ENCODE measurements around the gene CORO1A. TPM values are rescaled to one million over a fixed set of nuclear protein-coding genes. Genes with fewer than 3 reads are reported as not detected.
"Not testable (repeated sequence)": the region's sequence is repeated elsewhere in the genome, so short reads cannot be mapped to it uniquely, and the experiment has no call there.

CORO1A gene
- total RNA-seq (2014; rRNA removed; shearing (Covaris generic)), result 12.0 and 16.0 TPM in 2 replicates

DNA sequence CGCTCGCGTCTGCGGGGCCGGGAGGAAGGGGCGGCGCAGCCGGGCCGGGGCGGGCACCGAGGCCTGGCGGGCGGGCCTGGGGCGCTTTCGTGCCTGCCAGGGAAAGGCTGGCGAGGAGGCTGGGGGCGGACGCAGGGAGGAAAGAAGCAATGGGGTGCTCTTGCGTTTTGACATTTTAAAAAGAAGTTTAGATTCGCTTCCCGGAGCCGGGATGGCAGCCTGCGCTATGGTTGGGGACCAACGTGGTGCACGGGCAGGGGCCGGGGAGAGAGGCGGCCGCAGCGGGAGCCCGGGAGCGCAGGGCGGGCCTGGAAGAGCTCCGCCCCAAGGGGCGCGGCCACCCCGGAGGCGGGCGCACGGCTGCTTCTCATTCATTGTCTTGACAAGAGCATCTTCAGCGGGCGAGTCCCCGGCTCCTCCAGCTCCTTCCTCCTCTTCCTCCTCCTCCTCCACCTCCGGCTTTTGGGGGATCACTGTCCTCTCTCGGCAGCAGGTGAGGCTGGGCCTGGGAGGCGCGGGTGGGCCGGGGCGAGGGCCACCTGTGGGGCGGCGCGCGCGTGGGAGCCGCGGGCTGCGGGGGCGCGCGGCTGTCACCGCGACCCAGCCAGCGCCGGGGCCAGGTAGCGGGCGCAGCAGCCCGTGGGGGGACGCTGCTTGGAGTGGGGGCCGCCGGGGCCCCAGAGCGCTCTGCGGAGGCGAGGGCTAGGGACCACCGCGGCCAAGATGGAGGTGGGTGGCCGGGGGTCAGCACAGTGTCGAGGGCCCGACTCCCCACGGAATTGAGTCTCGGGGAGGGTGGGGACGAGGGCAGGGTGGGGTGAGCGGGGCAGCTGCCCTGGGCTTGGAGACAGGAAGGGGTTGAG is at the start of gene CORO1A:
TSS of gene CORO1A (plus strand) at position 370 of the 863 bp plus-strand sequence. CDS start 1,608 bp downstream, outside the sequence.
- peak; percentile 70 for DNase-seq (ENCODE audit: low spot score)

DNA sequence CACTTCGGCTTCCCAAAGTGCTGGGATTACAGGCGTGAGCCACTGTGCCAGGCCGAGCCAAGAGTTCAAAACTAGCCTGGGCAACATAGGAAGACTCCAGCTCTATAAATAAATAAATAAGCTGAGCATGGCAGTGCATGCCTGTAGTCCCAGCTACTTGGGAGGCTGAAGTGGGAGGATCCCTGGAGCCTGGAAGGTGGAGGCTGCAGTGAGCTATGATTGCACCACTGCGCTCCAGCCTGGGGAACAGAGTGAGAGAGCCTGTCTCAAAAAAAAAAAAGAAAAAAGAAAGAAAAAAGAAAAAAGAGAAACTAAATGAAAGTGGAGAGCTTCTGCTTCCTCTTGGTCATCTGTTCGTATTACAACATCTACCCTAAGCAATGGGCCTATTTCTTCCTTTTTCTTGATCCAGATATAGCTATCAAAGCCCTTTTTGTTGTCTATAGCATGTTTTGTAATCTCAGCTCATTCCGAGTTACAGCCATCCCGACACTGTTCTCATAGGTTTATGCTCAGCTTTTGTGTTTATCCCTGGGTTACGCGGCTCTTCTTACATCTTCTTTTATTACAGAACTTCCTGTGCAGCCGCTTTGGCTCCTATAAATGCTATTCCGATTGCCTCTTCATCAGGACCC is 46.3 kb upstream of the CORO1A start:
- DNase-seq (ENCODE audit: low spot score), result no peak

DNA sequence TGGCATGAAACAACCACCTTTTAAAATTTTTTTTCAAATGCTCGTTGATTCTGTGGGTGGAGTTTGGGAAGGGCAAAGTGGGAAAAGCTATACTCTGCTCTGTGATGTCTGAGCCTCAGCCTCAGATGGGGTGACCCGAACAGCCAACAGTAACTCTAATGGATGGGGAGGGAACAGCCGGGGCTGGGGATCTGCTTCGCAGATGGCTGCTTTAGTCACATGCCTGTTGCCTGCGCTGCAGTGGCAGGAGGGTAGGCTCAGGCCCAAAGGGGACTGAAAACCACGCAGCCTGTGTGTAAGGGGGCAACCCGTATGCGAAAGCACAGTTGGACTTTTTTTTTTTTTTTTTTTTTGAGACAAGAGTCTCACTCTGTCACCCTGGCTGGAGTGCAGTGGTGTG is 45.5 kb upstream of the CORO1A start:
- no peak for DNase-seq (ENCODE audit: low spot score)

DNA sequence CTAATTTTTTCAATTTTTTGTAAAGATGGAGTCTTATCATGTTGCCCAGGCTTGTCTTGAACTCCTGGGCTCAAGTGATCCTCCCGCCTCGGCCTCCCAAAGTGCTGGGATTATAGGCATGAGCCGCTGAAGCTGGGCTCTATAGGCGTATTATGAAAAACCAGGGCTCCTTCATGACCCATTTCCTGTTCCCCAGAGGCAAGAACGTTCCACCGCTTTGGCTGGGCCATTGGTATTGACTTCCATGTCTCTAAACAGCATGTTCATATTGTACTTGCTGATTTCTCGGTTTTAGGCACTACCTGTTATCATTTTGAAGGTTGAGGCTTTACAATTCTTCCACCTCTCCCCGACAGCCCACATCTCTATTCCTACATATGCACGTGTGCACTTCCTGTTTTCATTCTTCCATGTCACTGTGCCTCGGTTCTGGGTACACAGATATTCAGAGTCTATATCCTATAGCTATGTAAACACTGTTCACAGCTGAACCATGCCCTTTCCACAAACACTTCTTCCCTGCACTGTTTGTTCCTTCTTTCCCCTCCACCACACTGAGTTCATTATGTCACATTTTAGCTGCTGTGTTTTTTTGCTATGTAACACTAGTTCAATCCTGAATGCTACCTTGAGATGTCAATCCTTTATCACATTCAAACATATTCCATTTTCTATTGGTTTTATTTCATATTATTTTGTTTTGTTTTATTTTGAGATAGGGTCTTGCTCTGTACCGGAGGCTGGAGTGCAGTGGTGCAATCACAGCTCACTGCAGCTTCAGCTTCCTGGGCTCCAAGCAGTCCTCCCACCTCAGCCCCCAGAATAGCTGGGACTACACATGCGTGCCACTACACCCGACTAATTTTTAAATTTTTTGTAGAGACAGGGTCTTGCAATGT is 43.6 kb upstream of the CORO1A start:
- DNase-seq (ENCODE audit: low spot score), result no peak

DNA sequence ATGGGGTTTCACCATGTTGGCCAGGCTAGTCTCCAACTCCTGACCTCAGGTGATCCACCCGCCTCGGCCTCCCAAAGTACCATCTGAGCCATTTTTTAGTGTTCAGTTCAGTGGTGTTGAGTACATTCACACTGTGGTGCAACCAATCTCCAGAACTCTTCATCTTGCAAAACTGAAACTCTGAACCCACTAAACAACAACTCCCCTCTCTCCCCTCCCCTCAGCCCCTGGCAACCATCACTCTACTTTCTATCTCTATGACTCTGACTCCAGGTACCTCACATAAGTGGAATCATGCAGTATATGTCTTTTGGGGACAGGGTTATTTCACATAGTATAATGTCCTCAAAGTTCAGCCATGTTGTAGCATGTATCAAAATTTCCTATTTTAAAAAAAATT is 41.7 kb upstream of the CORO1A start:
- no peak for DNase-seq (ENCODE audit: low spot score)

DNA sequence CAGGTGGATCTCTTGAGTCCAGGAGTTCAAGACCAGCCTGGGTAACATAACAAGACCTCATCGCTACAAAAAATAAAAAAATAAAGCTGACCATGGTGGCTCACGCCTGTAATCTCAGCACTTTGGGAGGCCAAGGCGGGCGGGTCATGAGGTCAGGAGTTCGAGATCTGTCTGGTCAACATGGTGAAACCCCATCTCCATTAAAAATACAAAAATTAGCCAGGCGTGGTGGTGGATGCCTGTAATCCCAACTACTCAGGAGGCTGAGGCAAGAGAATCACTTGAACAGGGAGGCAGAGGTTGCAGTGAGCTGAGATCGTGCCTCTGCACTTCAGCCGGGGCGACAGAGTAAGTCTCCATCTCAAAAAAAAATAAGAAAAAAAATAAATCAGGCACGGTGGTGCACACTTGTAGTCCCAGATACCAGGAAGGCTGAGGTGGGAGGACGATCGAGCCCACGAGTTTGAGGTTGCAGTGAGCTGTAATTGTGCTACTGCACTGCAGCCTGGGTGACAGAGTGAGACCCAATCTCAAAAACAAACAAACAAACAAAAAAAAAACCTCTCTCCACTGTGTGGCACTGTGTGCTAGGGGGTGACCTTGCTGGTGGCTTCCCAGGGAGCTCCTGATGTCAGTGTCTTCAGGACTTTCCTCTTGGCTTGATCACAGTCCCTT is 40.6 kb upstream of the CORO1A start:
- DNase-seq (ENCODE audit: low spot score), result no peak

DNA sequence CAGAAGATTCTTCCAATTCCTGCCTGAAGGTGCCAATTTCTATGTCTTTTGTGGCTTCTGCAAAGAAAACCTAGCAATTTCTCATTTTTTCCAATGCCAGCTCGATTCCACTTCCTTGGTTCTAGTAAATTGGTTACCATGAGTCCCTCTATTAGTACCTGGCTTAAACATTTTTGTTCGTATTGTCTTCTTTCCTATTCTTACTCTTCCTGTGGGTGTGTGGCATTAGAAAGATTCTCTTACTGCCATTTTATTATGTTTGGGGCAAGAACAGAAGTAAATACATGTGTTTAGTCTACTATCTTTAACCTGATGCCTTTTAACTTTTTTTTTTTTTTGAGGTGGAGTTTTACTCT is 40.1 kb upstream of the CORO1A start:
- DNase-seq (ENCODE audit: low spot score), result no peak

DNA sequence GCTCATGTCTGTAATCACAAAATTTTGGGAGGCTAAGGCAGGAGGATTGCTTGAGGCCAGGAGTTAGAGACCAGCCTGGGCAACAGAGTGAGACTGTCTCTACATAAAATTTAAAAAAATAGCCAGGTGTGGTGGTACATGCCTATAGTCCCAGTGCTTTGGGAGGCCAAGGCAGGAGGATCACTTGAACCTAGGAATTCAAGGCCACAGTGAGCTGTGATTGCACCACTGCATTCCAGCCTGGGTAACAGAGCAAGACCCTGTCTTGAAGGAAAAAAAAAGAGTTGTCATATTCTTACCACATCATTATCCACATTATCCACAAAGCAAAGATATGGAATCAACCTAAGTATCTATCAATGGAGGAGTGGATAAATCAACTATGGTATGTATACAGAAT is 39.4 kb upstream of the CORO1A start:
- DNase-seq (ENCODE audit: low spot score), result no peak

DNA sequence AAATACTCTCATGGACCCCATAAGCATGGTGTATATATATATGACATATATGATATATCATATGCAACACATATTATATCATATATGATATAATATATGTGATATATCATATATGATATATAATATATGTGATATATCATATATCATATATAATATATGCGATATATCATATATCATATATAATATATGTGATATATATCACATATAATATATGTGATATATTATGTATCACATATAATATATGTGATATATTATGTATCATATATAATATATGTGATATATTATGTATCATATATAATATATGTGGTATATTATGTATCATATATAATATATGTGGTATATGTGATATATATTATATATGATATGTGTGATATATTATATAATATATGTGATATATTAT is 38.5 kb upstream of the CORO1A start:
- DNase-seq (ENCODE audit: low spot score), result no peak

DNA sequence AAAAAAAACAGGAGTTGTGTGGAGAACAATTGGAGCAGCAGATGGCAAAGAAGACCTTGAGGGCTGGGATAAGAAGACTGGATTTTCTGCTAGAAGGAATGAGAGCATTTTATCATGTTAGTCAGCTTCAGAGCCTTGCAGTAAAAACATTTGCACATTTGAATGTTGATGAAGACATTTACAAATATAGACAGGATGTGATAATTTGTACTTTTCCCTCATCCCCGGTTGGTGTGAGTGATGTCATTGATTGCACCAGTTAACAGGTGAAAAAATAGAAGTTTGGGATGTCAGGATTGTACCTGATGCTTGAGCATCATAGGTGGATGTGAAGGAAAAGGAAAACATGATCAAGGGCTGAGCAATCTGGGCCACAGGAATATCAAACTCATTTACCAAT is 37.7 kb upstream of the CORO1A start:
- no peak for DNase-seq (ENCODE audit: low spot score)

DNA sequence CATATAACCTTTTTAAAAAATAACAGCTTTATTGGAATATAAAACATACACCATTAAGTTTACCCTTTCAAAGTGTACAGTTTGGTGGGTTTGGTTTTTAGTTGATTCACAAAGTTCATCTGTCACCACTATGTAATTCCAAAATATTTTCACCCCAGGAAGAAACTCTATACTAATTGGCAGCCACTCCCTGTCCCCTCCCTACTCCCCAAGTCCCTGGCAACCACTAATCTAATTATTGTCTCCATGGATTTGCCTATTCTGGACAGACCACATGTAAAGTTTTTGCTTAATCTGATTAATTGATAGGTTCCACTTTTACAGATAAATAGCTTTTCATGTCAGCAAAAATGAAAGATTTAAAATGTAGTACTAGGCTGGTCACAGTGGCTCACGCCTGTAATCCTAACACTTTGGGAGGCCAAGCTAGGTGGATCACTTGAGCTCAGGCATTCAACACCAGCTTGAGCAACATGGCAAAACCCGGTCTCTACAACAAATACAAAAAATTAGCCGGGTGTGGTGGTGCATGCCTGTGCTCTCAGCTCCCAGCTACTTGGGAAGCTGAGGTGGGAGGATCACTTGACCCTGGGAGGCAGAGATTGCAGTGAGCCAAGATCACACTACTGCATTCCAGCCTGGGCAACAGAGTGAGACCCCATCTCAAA is 35.4 kb upstream of the CORO1A start:
- no peak for DNase-seq (ENCODE audit: low spot score)

DNA sequence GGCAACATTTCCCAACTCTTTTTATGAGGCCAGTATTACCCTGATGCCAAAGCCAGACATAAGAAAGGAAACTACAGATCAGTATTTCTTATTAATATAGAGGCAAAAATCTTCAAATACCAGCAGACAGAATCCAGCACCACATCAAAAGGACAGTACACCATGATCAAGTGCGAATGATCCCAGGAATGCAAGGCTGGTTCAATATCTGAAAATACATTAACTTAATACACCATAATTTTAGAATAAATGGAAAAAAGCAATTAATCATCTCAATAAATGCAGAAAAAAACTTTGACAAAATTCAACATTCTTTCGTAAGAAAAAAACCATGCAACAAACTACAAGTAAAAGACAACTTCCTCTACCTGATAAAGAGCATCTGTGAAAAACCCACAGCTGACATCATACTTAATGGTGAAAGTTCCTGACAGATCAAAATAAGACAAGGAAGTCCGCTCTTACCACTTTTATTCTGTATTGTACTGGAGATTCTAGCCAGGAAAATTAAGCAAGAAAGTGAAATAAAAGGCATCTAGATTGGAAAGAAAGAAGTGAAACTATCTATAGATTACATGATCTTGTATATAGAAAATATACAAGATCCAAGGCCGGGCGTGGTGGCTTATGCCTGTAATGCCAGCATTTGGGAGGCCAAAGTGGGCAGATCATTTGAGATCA is 34.0 kb upstream of the CORO1A start:
- DNase-seq (ENCODE audit: low spot score), result no peak

DNA sequence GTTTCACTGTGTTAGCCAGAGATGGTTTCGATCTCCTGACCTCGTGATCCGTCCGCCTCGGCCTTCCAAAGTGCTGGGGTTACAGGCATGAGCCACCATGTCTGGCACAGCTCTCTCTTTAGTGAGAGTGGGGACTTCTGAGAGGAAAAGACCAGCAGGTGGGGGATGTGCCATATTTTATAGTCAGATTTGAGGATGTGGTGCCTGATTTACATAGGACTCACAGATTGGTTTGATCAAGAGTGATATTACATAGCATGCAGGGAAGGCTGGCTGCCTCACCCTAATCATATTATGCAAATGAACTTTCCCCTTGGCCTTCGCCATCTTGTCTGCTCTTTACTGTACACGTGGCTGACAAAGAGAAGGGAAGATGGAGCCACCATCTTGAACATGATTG is 32.3 kb upstream of the CORO1A start:
- DNase-seq (ENCODE audit: low spot score), result no peak

DNA sequence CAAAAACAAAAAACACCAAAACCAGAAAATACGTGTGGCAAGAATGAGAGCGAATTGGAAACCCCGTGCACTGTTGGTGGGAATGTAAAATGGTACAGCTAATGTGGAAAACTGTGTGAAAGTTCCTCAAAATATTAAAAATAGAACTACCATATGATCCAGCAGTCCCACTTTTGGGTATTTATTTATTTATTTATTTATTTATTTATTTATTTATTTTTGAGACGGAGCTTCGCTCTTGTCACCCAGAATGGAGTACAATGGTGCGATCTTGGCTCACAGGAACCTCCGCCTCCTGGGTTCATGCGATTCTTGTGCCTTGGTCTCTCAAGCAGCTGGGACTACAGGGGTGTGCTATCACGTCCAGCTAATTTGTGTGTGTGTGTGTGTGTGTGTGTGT is 30.9 kb upstream of the CORO1A start:
- DNase-seq (ENCODE audit: low spot score), result no peak

DNA sequence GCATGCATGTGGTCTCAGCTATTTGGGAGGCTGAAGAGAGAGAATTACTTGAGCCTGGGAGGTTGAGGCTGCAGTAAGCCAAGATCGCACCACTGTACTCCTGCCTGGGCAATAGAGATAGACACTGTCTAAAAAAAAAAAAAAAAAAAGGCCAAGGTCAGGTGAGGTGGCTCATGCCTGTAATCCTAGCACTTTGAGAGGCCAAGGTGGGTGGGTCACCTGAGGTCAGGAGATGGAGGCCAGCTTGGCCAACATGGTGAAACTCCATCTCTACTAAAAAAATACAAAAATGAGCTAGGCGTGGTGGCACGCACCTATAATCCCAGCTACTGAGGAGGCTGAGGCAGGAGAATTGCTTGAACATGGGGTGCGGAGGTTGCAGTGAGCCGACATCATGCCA is 28.2 kb upstream of the CORO1A start:
- no peak for DNase-seq (ENCODE audit: low spot score)

DNA sequence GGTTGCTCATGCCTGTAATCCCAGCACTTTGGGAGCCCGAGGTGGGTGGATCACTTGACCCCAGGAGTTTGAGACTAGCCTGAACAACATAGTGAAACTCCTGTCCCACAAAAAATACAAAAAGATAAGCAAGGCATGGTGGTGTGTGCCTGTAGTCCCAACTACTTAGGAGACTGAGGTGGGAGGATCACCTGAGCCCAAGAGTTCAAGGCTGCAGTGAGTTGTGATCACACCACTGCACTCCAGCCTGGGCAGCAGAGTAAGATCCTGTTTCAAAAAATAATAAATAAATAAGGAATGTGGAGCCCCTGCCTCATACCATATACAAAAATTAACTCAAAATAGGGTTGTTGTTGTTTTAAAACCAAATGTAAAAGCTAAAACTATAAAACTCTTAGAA is 26.2 kb upstream of the CORO1A start:
- no peak for DNase-seq (ENCODE audit: low spot score)

DNA sequence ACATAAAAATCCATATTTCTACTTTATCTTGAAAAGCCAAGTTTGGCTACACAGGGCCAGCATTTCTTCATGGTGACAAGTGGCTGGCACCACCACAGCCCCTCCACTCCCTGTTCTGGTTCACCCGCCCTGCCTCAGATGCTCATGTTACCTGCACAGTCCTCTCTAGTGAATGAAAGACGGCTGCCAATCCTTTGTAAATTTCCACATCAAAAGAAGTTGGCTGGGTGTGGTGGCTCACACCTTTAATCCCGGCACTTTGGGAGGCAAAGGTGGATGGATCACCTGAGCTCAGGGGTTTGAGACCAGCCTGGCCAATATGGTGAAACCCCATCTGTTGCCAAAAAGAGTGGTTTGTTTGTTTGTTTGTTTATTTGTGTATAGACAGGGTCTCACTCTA is 19.9 kb upstream of the CORO1A start:
- no peak for DNase-seq (ENCODE audit: low spot score)

DNA sequence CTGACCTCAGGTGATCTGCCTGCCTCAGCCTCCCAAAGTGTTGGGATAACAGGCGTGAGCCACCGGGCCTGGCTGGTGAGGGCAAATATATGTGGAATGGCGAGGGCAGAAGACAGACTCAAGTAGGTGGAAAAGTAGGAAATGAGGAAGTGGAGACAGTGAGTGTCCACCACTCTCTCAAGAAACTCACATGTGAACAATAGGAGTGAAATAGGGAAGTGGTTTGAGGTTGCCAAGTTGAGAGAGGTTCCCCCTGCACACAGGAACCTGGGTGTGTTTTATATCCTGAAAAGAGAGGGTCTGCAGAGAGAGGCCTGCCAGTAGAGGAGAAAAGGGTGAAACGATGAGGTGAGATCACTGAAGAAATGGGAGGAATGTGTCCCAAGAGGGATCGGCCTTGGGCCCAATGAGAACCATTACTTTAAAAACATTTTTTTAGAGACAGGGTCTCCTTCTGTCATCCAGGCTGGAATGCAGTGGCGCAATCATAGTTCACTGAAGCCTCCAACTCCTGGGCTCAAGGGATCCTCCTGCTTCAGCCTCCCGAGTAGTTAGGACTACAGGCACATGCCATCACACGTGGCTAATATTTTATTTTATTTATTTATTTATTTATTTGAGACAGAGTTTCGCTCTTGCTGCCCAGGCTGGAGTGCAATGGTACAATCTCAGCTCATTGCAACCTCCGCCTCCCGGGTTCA is 17.1 kb upstream of the CORO1A start:
- no peak for DNase-seq (ENCODE audit: low spot score)

DNA sequence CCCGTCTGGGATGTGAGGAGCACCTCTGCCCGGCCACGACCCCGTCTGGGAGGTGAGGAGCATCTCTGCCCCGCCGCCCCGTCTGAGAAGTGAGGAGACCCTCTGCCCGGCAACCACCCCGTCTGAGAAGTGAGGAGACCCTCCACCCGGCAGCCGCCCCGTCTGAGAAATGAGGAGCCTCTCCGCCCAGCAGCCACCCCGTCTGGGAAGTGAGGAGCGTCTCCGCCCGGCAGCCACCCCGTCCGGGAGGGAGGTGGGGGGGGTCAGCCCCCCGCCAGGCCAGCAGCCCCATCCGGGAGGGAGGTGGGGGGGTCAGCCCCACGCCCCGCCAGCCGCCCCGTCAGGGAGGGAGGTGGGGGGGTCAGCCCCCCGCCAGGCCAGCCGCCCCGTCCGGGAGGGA is 14.7 kb upstream of the CORO1A start:
- DNase-seq (ENCODE audit: low spot score), result not testable (repeated sequence)

DNA sequence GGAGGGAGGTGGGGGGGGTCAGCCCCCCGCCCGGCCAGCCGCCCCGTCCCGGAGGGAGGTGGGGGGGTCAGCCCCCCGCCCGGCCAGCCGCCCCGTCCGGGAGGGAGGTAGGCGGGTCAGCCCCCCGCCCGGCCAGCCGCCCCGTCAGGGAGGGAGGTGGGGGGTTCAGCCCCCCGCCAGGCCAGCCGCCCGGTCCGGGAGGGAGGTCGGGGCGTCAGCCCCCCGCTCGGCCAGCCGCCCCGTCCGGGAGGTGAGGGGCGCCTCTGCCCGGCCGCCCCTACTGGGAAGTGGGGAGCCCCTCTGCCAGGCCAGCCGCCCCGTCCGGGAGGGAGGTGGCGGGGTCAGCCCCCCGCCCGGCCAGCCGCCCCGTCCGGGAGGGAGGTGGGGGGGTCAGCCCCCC is 14.0 kb upstream of the CORO1A start:
- not testable (repeated sequence) for DNase-seq (ENCODE audit: low spot score)

Measured in A172 (cell line).